Measurements from ENCODE around the gene MALT1.

DNA sequence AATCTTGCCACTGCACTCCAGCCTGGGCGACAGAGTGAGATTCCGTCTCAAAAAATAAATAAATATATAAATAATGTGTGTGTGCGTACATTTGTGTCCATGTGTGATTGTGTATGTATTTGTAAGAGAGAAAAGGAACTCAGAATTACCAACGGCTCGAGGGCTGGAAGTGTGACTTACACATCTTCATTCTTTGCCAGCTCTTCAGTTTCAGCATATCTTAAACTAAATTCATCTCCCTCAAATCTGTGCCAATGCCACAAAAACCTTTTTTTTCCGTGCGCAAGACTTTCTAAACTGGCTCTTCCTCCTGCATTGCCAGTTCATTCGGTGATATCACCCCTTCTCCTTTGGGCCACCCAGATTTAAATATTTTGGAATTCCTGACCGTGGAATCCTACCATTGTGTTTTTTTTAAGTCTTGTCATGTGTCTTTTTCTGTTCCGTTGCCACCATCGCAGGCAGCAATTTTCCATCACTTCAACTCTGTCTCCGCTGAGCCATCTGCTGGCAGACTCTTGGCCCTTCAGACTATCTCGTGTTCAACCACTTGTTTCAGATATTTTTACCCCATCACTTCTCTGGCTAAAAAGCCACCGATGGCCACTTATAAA is 116.4 kb downstream of the MALT1 start:
- TF ChIP-seq CTCF (conservative IDR thresholded peaks at IDR 0.05) (no peak), ZFX (IDR thresholded peaks at IDR 0.05) (no peak)

All from C4-2B (cell line).